K562 (cell line): ENCODE data around the gene PTOV1. TPM values are rescaled to one million over a fixed set of nuclear protein-coding genes. Genes with fewer than 3 reads are reported as not detected.
A peak's percentile ranks its signal among the peaks of the same experiment; 100 is the strongest.

Experiments used
- KLF10 ChIP-seq: fragments of 250-450 bp; sonication (Bioruptor Pico); IDR thresholded peaks from 2 replicates; pipeline ENCODE4 v1.6.1; 2021; ENCODE audit warnings: matching md5 sums
- PHTF2 ChIP-seq: fragments of 250-450 bp; sonication (Bioruptor Pico); IDR thresholded peaks from 2 replicates; pipeline ENCODE4 v1.5.0; 2021; ENCODE audit warnings: mild to moderate bottlenecking
- ZC3H11A ChIP-seq: IDR thresholded peaks from 2 replicates; pipeline ENCODE4 v1.6.1; 2012; ENCODE audit warnings: low read depth, low read length, improper control_type of control experiment
- ZNF436 ChIP-seq: fragments of 250-450, 450-650 bp; sonication (Bioruptor Pico); formaldehyde crosslinking; IDR thresholded peaks from 2 replicates; pipeline ENCODE4 v1.7.0; 2020; ENCODE audit warnings: mild to moderate bottlenecking
- ZNF586 ChIP-seq: fragments of 450-650 bp; formaldehyde crosslinking; conservative IDR thresholded peaks from 2 replicates; pipeline ENCODE4 v1.4.0; 2020; ENCODE audit warnings: mild to moderate bottlenecking, moderate library complexity
- ZNF695 ChIP-seq: fragments of 450-650 bp; formaldehyde crosslinking; IDR thresholded peaks from 2 replicates; pipeline ENCODE4 v1.4.0; 2020; ENCODE audit warnings: mild to moderate bottlenecking, moderate library complexity
- polyA plus RNA-seq, 8 experiments: library from polyadenylated mRNA; depleted of rRNA in 4 of 8; stranded (reverse) in 5 of 8; unstranded in 3 of 8; fragments of >200 nt; fragmentation: Nextera tagmentation in 2 of 8; fragmentation: Illumina TruSeq in 1 of 8; extraction: Ambion mirVana in 2 of 8; extraction: Trizol in 1 of 8; gene quantifications; 2 replicates each; pipeline versions ENCODE4 v1.2.1 to v1.2.3, GENCODE V29; 2011 to 2014; ENCODE audit warnings: inconsistent platforms in 1 of 8, missing spikeins in 1 of 8
- total RNA-seq, 7 experiments: library from RNA; depleted of rRNA in 6 of 7; stranded (reverse); fragments of >200 nt in 6 of 7; fragmentation: Illumina TruSeq in 2 of 7; extraction: Trizol in 2 of 7; gene quantifications; 2 replicates each; pipeline versions ENCODE4 v1.2.1 to v1.2.3, GENCODE V29; 2011 to 2021; ENCODE audit warnings: low replicate concordance in 1 of 7
- TF ChIP-seq, protein P1 (sequence below), 2 experiments: IDR thresholded peaks; 2 replicates each; pipeline ENCODE4 v1.6.1; 2011; ENCODE audit warnings: borderline replicate concordance in 1 of 2, control low read depth in 1 of 2, low read depth in 1 of 2, low read length in 1 of 2, mild to moderate bottlenecking in 1 of 2, mixed read lengths in 1 of 2, moderate library complexity in 1 of 2; ENCODE audit not compliant: insufficient read depth in 1 of 2, insufficient read length in 1 of 2, poor library complexity in 1 of 2, severe bottlenecking in 1 of 2; ENCODE audit errors: extremely low read depth in 1 of 2
- TF ChIP-seq, protein P2 (sequence below), 3 experiments: fragments of 200-800 bp in 1 of 3; sonication (Bioruptor generic) in 1 of 3; sonication (generic) in 1 of 3; formaldehyde crosslinking in 1 of 3; IDR thresholded peaks; 2 replicates each; pipeline versions ENCODE4 v1.6.1 to v1.8.0; 2016 to 2022; ENCODE audit warnings: mild to moderate bottlenecking in 2 of 3, missing compliant biosample characterization in 2 of 3, missing genetic modification characterization in 2 of 3, missing genetic modification reagents in 1 of 3
- TF ChIP-seq, protein P3 (sequence below): fragments of 450-650 bp; formaldehyde crosslinking; conservative IDR thresholded peaks from 2 replicates; pipeline ENCODE4 v1.4.0; 2022; ENCODE audit warnings: mild to moderate bottlenecking, missing genetic modification characterization
- TF ChIP-seq, protein P4 (sequence below): conservative IDR thresholded peaks from 2 replicates; pipeline ENCODE4 v1.6.1; 2011; ENCODE audit warnings: low read depth, mild to moderate bottlenecking, low read length; ENCODE audit not compliant: control insufficient read depth
- TF ChIP-seq, protein P5 (sequence below): sonication (generic); formaldehyde crosslinking; IDR thresholded peaks from 2 replicates; pipeline ENCODE4 v1.9.0; 2022; ENCODE audit warnings: mild to moderate bottlenecking, missing genetic modification reagents
- TF ChIP-seq, protein P6 (sequence below): fragments of 250-450 bp; sonication (Bioruptor Pico); IDR thresholded peaks from 2 replicates; pipeline ENCODE4 v1.4.0; 2020; ENCODE audit warnings: mild to moderate bottlenecking, moderate library complexity
- TF ChIP-seq, protein P7 (sequence below), 2 experiments: fragments of 200-800 bp in 1 of 2; sonication (Bioruptor generic) in 1 of 2; sonication (generic) in 1 of 2; formaldehyde crosslinking in 1 of 2; IDR thresholded peaks in 1 of 2; conservative IDR thresholded peaks in 1 of 2; 2 replicates each; pipeline versions ENCODE4 v1.5.0 to v1.6.1; 2016 to 2020; ENCODE audit warnings: missing compliant biosample characterization in 1 of 2, missing genetic modification characterization in 1 of 2, missing genetic modification reagents in 1 of 2

The PTOV1 gene
- total and polyA plus RNA-seq, 9 of the 15 experiments (the other 6 are each of a cell fraction or from before 2014, with no cell fraction given), result 4.9 to 169 (median 43.5) TPM

DNA sequence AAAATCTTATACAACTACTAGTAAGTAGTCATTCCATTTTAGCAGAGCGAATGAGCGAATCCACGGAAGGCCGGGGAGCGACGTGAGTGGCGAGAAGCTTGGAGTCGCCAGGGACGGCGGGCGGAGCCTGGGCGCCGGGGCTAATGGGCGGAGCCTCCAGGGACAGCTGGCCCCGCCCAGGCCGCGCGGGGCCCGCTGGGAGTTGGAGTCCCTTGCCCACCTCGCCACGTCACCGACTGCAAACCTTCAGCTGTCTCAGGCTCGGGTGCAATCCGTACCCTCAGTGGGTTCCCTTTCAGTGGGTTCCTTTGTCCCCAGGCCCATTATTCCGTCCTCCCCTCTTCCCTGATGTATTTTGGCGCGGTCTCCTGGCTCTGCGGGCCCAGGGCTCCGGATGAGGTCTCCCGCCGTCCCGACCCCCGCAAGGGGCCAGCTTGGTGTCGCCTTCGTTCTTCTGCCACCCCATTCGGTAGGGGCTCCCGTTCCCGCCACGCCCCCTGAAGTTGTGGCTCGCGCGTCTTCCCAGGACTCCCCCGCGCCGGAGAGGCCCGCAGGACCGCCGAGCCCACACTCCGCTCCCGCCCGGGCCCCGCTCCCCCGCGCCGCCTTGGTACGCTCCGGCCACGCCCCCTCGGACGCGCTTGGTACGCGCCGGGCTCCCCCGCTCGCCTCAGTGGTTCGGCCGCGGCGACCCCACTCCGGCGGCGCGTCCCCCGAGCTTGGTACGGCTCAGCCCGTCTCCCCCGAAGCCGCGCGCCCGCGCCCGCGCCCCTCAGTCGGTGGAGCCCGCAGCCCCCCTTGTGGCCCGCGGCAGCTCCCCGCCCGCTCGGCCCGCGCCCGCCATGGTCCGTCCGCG, at the start of gene PTOV1 (continued):
- TF ChIP-seq, protein P1, sequence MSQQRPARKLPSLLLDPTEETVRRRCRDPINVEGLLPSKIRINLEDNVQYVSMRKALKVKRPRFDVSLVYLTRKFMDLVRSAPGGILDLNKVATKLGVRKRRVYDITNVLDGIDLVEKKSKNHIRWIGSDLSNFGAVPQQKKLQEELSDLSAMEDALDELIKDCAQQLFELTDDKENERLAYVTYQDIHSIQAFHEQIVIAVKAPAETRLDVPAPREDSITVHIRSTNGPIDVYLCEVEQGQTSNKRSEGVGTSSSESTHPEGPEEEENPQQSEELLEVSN (IDR thresholded peaks at IDR 0.05; ENCODE audit: borderline replicate concordance in 1 of 2, extremely low read depth in 1 of 2, insufficient read depth in 1 of 2, insufficient read length in 1 of 2, low read depth in 1 of 2, low read length in 1 of 2, poor library complexity in 1 of 2, severe bottlenecking in 1 of 2), result peak in 1 of 2 experiments; percentile 51
- TF ChIP-seq, protein P2, sequence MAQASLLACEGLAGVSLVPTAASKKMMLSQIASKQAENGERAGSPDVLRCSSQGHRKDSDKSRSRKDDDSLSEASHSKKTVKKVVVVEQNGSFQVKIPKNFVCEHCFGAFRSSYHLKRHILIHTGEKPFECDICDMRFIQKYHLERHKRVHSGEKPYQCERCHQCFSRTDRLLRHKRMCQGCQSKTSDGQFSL (CRISPR knock-in tag; IDR thresholded peaks at IDR 0.05), result peak; percentile 76
- TF ChIP-seq, protein P2 (tag; IDR thresholded peaks at IDR 0.05), result no peak
- TF ChIP-seq ZC3H11A (no peak), KLF10 (CRISPR knock-in tag) (no peak), ZNF695 (CRISPR knock-in tag) (no peak), PHTF2 (CRISPR knock-in tag) (no peak), ZNF586 (CRISPR knock-in tag) (no peak), ZNF436 (CRISPR knock-in tag) (no peak)
- TF ChIP-seq, protein P3, sequence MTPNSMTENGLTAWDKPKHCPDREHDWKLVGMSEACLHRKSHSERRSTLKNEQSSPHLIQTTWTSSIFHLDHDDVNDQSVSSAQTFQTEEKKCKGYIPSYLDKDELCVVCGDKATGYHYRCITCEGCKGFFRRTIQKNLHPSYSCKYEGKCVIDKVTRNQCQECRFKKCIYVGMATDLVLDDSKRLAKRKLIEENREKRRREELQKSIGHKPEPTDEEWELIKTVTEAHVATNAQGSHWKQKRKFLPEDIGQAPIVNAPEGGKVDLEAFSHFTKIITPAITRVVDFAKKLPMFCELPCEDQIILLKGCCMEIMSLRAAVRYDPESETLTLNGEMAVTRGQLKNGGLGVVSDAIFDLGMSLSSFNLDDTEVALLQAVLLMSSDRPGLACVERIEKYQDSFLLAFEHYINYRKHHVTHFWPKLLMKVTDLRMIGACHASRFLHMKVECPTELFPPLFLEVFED, result no peak; the same call in 1 of the 2 replicates
- TF ChIP-seq, protein P4, sequence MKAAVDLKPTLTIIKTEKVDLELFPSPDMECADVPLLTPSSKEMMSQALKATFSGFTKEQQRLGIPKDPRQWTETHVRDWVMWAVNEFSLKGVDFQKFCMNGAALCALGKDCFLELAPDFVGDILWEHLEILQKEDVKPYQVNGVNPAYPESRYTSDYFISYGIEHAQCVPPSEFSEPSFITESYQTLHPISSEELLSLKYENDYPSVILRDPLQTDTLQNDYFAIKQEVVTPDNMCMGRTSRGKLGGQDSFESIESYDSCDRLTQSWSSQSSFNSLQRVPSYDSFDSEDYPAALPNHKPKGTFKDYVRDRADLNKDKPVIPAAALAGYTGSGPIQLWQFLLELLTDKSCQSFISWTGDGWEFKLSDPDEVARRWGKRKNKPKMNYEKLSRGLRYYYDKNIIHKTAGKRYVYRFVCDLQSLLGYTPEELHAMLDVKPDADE, result peak; percentile 85
- TF ChIP-seq, protein P5, sequence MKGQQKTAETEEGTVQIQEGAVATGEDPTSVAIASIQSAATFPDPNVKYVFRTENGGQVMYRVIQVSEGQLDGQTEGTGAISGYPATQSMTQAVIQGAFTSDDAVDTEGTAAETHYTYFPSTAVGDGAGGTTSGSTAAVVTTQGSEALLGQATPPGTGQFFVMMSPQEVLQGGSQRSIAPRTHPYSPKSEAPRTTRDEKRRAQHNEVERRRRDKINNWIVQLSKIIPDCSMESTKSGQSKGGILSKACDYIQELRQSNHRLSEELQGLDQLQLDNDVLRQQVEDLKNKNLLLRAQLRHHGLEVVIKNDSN (CRISPR knock-in tag), result no peak
- TF ChIP-seq, protein P6, sequence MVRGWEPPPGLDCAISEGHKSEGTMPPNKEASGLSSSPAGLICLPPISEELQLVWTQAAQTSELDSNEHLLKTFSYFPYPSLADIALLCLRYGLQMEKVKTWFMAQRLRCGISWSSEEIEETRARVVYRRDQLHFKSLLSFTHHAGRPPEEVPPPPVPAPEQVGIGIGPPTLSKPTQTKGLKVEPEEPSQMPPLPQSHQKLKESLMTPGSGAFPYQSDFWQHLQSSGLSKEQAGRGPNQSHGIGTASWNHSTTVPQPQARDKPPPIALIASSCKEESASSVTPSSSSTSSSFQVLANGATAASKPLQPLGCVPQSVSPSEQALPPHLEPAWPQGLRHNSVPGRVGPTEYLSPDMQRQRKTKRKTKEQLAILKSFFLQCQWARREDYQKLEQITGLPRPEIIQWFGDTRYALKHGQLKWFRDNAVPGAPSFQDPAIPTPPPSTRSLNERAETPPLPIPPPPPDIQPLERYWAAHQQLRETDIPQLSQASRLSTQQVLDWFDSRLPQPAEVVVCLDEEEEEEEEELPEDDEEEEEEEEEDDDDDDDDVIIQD (CRISPR knock-in tag), result no peak
- TF ChIP-seq, protein P7, sequence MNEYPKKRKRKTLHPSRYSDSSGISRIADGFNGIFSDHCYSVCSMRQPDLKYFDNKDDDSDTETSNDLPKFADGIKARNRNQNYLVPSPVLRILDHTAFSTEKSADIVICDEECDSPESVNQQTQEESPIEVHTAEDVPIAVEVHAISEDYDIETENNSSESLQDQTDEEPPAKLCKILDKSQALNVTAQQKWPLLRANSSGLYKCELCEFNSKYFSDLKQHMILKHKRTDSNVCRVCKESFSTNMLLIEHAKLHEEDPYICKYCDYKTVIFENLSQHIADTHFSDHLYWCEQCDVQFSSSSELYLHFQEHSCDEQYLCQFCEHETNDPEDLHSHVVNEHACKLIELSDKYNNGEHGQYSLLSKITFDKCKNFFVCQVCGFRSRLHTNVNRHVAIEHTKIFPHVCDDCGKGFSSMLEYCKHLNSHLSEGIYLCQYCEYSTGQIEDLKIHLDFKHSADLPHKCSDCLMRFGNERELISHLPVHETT (CRISPR knock-in tag; conservative IDR thresholded peaks at IDR 0.05 in 1 of 2, IDR thresholded peaks at IDR 0.05 in 1 of 2), result peak in 1 of 2 experiments; percentile 77; a peak in 1 of 4 replicates
